Measurements from ENCODE around the gene SIRPB2.

The SIRPB2 gene
- 0 reads per million in 2 experiments for total RNA-seq

DNA sequence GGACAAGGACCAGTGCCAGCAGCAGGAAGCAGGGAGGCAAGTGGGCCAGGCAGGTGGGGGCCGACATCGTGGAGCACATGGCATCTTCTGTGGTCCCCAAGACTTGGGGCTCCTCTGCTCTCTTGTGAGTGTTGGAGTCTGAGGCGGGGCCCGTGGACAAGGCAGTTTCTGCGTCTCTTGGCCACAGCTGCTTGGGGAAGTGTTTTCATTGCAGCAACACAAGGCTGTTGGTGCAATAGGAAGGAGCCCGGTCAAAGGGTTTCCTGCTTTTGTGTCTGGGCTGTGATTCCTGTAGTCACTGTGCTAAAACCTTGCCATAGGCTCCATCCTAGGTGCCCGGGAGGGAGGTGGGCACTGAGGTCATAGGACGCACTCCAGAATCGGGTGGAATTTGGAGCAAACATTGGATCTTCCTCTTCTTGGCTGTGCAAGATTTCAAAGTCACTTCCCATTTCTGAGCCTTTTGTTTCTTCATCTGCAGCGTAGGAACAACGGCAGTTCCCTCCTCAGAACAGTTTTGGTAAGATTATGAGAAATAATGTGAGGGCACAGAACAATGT lies at the start of gene SIRPB2:
Gene SIRPB2, minus strand, starts transcription at position 140 of the 560 bp plus-strand sequence. Its CDS starts 61 bp downstream, at position 79.
- DNase-seq (ENCODE audit: low read depth) = no peak

DNA sequence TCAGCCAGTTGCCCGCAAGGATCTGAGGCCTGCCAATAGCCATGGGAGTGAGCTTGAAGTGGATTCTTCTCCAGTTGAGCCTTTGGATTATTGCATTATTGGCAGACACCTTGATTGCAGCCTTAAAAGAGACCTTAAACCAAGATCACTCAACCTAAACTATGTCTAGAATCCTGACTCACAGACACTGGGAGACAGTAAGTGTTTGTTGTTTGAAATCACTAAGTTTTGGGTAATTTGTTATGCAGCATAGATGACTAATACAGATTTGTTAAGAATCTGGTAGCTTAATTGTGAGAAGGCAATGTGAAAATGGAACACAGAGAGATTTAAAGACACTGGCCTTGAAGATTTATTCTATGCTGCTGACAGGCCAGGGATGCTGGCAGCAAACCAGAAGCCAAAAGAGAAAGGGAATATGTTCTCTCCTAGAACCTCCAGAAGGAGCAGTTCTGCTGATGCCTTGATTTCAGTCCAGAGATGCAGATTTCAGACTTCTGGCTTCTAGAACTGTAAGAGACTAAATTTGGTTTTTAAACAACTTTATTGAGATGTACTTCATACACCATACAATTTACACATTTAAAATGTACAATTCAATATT lies 48.7 kb upstream of the SIRPB2 start:
- no peak for DNase-seq (ENCODE audit: low read depth)

DNA sequence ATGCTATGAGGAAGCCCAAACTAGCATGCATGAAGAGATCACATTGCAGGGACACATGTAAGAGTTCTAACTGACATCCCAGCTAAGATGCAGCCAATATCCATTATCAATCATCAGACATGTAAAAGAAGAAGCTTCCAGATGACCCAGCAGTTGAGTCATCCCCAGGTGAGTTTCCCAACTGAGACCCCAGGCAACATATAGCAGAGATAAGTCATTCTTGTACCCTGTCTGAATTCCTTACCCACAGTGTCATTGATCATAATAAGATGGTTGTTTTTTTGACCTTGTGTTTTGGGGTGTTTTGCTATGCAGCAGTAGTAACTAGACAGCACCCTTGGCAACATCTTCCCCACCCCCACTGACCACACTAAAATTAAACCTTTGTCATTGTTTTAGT lies 47.4 kb upstream of the SIRPB2 start:
- no peak for DNase-seq (ENCODE audit: low read depth)

DNA sequence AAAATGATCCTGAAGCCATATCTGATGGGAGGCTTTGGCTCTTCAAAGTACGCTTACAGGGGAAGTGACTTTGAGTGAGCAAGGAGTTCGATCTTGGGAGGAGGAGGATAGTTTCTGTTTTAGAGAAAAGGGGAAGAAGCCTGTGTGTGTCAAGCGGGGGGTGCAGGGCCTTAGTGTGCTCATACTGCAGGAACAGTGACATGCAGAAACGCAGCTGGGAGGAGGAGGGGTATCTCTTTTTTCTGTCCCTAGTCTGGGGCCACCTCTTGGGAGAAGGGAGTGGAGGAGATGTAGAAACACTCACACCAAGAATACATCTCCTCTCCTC lies 46.5 kb upstream of the SIRPB2 start:
- no peak for DNase-seq (ENCODE audit: low read depth)

DNA sequence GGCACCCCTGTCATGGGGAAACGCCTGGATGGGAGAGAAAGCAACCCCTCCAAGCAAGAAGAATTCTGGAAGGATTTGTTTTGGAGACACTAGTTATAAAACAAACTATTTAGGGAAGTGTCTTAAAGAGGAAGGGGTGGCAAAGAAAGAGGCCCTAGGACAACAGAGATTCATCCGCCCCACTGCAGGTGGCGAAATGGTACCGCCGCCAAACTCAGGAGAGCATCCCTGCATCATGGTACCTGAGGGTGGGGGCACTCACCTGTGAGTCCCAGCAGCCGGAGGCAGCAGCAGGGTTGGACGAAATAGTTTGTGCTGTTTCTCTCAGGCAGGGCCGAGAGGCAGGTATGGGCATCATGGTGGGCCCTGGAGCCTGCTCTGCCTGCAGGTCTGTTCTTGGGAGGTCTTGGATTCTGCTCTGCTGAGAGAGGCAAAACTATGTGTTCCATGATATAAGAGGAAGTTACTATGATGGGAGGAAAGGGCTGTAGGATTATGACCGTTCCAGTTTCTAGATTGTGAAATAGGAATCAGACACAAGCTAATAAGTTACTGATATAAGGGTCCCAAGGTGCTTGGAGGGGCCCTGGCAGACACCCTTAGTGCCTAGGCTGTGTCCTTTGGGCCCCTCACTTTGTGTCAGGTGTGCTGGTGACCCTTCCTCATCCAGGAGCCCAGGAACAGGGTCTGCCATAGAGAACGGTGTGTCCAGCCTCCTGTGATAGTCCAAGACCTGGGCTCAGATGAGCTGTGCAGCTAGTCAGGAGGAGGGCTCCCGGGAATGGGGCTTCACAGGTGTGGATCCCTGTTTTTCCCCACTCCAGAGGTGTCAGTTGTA lies 45.9 kb upstream of the SIRPB2 start:
- DNase-seq (ENCODE audit: low read depth) = no peak

DNA sequence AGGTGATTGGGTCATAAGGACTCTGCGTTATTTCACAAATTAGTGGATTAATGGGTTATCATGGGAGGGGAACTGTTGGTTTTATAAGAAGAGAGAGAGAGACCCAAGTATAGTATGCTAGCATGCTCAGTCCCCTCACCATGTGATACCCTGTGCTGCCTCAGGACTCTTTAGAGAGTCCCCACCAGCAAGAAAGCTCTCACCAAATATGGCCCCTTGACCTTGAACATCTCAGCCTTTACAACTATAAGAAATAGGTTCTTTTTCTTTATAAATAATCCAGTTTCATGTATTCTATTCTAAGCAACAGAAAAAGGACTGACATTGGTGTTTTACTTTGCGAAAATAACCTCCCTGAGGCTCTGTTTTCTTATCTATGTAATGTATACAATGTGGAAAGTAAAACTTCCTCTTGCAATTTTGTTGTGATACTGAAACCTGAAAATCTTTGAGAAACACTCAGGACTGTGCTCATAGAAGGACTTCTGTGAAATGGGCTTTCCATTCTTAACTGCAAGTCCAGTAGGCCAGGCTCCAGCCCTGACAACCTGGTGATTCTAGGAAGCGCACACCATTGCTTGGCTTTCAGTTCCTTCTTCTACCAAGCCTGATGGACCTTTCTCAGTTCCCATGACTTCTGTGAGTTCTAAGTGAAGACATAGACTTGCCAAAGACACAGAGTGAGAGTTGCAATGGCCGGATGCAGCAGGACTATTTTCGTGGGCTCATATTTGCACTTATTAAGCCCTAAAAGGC lies 44.4 kb upstream of the SIRPB2 start:
- DNase-seq (ENCODE audit: low read depth) = no peak

DNA sequence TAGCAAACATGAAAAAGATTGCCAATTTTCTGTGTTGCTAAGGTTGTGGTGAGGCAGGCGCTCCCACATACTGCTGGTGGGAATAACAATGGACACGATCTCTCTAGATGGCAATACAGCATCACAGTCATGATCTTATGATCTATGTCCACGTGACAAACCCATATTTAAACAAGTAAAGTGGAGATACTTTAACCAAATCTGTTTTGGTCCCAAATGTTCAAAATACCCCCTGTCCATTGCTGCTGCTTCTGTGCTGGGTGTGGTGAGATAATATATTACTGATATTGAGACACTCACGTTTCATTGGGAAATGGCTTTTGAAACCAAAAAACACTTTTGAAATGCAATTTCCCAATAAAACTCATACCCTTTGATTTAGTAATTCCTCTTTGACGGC lies 43.3 kb upstream of the SIRPB2 start:
- no peak for DNase-seq (ENCODE audit: low read depth)

DNA sequence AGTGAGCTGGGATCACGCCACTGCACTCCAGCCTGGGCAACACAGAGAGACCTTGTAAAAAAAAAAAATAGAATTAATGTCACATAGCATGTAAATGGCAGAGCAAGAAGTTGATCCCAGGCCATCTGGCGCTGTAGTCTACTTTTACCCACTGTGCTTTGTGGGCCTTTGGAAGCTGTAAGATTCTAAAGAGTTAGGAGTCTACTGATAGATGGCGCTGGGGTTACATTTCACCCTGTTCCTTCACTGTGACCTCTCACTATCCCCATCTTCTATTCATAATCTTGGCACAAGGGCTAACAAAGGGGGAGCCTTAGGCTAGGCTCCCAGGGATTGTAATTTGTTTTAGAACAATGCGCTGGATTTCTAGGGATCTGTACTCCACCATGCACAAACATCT lies 41.8 kb upstream of the SIRPB2 start:
- no peak for DNase-seq (ENCODE audit: low read depth)

DNA sequence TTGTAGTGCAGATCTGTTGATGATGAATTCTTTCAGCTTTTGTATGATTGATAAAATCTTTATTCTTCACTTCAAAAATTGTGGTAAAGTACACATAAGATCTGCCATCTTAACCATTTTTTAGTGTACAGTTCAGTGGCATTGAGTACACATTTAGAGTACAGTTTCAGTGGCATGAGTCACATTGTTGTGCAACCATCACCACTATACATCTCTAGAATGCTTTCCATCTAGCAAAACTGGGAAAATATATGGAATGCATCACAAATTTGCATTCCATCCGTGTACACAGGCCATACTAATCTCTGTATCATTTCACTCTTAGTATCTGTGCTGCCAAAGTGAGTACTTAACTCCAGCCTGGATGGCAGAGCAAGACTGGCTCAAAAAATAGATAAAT lies 37.6 kb upstream of the SIRPB2 start:
- no peak for DNase-seq (ENCODE audit: low read depth)

DNA sequence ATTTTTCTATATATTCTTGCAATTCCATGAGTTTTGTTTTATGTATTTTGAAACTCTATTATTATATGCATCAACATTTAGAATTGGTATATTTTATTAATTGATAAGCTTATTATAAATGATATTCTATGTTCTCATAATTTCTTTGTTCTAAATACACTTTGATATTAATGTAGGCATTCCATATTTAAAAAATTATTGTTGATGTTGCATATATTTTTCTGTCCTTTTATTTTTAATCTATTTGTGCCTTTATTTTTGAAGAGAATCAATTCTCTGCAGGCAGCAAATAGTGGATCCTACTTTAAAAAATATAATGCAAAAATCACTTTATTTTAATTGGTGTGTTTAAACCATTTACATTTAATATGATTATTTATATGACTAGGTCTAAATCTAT lies 36.7 kb upstream of the SIRPB2 start:
- DNase-seq (ENCODE audit: low read depth) = no peak

DNA sequence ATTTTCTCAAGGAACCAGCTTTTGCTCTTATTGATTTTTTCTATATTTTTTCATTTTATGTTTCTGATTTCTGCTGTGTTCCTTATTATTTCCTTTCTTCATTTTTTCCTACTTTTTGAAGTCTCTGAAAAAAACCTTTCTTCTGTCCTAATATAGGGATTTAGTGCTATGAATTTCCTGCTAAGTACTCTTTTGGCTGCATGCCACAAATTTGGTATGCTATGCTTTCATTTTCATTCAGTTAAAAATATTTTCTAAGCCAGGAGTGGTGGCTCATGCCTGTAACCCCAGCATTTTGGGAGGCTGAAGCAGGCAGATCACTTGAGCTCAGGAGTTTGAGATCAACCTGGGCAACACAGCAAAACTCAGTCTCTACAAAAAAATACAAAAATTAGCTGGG lies 35.7 kb upstream of the SIRPB2 start:
- DNase-seq (ENCODE audit: low read depth) = no peak

DNA sequence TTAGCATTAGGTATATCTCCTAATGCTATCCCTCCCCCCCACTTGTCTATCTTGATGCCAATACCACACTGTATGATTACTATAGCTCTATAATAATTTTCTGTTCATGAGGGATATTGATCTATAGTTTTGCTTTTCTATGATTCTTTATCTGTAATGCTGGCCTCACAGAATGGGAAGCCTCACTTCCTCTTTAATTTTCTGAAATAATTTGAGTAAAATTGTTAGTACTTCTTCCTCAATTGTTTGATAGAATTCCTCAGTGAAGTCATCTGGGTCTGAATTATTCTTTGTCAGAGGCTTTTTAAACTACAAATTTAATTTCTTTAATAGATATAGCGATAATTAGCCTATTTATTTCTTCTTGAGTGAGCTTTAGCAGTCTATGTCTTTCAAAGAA lies 35.1 kb upstream of the SIRPB2 start:
- DNase-seq (ENCODE audit: low read depth) = no peak

DNA sequence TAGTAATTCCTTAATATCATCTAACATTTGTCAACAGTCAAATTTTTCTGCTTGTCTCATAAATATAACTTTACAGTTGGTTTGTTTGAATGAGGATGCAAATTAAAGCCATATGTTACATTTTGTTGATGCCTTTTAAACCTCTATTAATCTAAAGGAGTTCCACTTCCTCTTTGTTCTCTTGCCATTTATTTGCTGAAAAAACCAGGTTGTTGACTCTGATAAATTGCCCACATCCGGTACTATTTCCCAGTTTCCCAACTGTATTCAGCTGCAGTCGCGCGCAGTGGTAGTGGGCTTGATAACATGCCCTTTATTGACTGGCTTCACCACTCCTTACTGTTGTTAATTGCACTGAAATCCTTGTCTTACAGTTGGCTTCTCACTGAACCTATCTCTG lies 32.8 kb upstream of the SIRPB2 start:
- DNase-seq (ENCODE audit: low read depth) = no peak

DNA sequence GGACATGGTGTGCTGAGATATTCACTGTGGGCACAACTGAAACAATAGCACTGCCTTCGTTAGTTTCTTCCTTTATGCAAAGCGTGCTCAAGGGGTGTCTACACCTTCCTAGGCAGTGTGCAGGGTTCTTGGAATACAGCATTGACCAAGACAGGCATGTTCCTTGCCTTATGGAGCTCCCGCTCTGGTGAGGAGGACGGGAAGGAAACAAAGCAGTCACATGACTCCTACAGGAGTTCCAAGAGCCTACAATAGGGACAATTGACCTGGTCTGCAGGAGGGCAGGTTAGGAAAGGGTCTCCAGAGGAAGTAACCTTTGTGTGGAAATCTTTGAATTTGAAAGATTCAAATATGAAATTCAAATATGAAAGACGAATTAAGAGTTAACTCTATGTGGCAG lies 25.8 kb upstream of the SIRPB2 start:
- DNase-seq (ENCODE audit: low read depth) = no peak

DNA sequence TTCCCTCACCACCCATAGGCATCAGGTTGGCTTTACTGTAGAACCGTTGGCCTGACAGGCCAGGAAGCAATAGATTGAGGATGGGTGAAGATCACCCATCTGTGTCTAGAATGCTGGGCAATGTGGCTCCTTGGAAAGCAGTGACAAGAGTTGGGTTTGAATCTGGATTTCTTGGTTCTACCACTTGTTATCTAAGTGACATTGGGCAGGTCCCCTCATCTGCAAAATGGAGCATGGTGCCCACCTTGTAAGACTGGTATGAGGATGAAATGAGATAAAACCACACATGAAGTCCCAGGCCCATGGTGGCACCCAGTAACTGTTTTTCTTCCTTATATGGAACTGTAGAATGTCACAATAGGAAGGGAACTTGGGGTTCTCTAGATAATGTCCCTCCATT lies 22.6 kb upstream of the SIRPB2 start:
- no peak for DNase-seq (ENCODE audit: low read depth)

DNA sequence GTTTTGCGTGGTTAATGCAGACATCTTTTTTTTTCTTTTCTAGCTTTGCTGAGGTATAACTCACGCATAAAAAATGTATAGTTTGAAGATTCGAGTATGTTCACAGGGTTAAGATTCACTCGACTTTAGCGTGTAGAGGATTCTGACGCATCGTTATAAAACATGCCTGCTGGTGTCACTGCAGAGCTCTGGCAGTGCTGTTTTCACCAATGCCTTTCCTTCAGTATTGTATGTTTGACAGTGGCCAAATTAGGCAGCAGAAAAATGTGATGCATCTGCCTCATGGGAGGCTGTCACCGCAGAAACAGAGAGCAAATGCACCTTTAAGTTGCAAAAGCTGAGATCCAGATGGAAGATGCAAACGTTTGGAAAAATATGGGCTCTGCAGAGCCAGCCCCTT lies 18.0 kb upstream of the SIRPB2 start:
- no peak for DNase-seq (ENCODE audit: low read depth)

DNA sequence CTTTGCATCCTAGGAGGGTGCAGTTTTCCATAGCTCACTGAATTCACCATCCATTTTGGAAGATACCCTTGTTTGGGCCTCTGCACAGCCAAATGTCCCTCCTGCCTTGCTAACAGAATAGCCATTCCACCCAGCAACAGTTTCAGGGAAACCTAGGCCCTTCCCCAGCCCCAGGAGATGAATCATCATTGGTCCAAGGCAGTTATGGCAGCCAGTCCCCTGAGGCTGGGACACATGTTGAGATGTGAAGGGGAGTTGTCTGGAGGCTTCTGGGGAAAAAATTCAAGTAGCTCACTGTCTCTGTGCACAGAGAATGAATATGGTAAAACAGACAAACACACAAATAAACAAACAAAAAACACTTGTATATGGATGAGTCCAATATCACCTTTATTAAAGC lies 17.4 kb upstream of the SIRPB2 start:
- no peak for DNase-seq (ENCODE audit: low read depth)

DNA sequence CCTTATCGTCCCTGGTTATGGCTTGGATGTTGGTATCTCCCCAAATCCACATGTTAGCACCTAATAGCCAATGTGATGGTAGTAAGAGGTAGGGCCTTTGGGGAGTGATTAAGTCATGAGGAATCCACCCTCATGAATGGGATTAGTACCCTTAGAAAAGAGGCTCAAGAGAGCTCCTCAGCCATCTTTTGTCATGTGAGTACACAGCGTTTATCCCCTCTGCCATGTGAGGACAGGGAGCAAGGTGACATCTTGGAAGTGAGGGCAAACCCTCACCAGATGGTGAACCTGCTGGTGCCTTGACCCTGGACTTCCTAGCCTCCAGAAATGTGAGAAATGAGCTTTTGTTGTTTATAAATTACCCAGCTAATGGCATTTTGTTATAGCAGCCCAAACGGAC lies 16.1 kb upstream of the SIRPB2 start:
- no peak for DNase-seq (ENCODE audit: low read depth)

DNA sequence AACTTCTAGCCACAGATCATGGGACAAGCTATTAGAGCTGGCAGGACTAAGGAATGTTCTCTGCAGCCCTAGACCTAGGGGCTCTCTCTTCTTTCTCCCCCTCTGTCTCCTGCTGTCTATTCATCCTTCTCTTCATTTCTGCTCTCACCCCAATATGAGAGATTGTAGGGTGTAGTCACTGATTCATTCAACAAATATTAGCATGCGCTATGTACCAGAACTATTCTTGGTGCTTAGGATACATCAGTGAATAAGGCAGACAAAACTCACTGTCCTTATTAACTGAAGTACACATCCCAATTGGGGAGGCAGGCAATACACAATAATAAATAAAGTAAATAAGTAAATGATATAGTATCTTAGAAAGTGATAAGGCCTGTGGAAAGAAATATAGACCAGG lies 14.7 kb upstream of the SIRPB2 start:
- no peak for DNase-seq (ENCODE audit: low read depth)

DNA sequence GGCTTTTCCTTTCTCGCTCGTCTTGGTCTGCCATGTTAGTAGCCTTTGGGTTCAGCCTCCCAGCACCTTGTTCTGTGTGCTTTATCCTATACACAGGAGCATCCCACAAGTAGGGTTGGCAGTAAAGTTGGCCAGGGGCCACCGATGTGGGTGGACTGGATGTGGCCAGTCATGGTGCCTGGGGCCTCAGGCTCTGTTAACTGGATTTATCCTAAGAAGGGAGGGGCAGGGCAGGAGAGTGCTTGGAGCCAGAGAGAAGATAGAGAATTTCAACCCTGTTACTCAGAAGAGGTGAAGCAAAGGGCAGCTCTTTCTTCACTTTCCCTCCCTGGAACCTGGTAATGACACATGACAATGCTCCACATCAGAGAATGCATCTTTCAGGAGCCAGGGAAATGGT lies 14.1 kb upstream of the SIRPB2 start:
- DNase-seq (ENCODE audit: low read depth) = no peak

DNA sequence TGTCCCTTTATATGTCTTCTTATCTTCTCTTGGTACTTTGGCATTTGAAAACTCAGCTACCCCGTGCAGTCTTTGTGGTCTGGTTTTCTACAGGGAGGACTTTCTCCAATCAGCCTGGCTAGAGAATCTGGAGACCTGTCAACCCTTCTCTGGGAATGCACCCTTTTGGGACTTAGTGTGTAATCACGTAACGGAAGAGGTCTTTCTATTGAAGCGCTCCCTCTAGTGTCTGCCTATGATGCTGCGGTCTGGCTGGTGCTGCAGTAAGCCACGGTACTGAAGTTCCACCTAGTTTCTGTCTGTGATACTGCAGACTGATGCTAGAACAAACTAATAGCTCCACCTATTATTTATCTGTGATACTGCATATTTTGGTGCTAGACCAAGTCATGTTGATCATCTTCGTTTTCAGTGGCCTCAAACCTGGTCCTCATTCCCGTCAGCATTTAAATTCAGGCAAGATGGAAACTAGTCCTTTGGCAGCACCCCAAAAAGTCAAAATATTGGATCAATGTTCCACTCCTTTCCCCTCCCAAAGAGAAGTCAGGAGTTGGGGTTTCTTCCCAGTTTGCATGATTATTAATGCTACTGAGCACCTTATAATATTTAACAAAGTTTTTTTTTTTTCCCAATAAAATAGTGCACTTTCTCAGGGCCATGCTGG lies 12.5 kb upstream of the SIRPB2 start:
- DNase-seq (ENCODE audit: low read depth) = peak; percentile 68

DNA sequence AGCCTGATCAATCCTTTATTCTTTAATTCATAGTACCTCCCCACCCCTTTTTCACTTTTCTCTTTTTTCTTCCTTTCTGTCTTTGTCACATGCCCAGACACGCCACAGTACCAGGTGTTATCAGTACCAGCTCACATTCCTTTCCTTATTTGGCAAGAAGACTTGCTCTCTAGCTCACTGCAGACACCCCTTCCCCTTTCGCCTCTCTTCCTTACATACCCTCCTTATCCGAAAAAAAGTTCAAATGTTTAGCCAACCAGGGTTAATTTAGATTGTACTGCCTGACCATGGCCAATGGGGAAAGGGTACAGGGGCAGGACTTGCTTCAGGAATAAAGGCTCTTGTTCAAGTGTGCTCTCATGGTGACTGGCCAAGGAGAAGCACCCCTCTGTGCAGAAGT lies 9.3 kb upstream of the SIRPB2 start:
- no peak for DNase-seq (ENCODE audit: low read depth)

All from T follicular helper cell (primary cell).